Astrocyte (in vitro differentiated cells and primary cell): ENCODE results near the gene IRF9. TPM values are rescaled to one million over a fixed set of nuclear protein-coding genes. Genes with fewer than 3 reads are reported as not detected.

ENCODE experiments used
- DNase-seq: peaks from one replicate; pipeline ENCODE4 v3.0.0-alpha.2; 2010; ENCODE audit warnings: low read depth
- FAIRE-seq: peaks from 2 replicates; lab custom pipeline; 2011; peaks lifted over from hg19 to GRCh38; lab: Jason Lieb, UNC
- H2AFZ ChIP-seq: 2 replicates; pipeline ENCODE4 v1.6.0; 2012; ENCODE audit warnings: low read depth, low read length, inconsistent platforms
- H3K27ac ChIP-seq: 2 replicates; pipeline ENCODE4 v1.5.1; 2011; ENCODE audit warnings: low read depth, low read length, inconsistent platforms
- H3K27me3 ChIP-seq: 2 replicates; pipeline ENCODE4 v1.6.0; 2011; ENCODE audit warnings: low read length, inconsistent platforms; ENCODE audit not compliant: insufficient read depth
- H3K36me3 ChIP-seq: 2 replicates; pipeline ENCODE4 v1.5.1; 2011; ENCODE audit warnings: low read length, inconsistent platforms; ENCODE audit not compliant: insufficient read depth
- H3K4me1 ChIP-seq: 2 replicates; pipeline ENCODE4 v1.5.1; 2011; ENCODE audit warnings: low read length, inconsistent platforms; ENCODE audit not compliant: insufficient read depth
- H3K4me2 ChIP-seq: 2 replicates; pipeline ENCODE4 v1.6.0; 2012; ENCODE audit warnings: low read length, inconsistent platforms
- H3K4me3 ChIP-seq: 2 replicates; pipeline ENCODE4 v1.5.1; 2011; ENCODE audit warnings: low read depth, mild to moderate bottlenecking, low read length, inconsistent platforms; ENCODE audit not compliant: insufficient read depth
- H3K79me2 ChIP-seq: 2 replicates; pipeline ENCODE4 v1.6.0; 2012; ENCODE audit warnings: mild to moderate bottlenecking, low read length, inconsistent platforms; ENCODE audit not compliant: insufficient read depth
- H3K9ac ChIP-seq: 2 replicates; pipeline ENCODE4 v1.6.0; 2012; ENCODE audit warnings: mild to moderate bottlenecking, low read length, inconsistent platforms
- H3K9me3 ChIP-seq: 2 replicates; pipeline ENCODE4 v1.5.1; 2012; ENCODE audit warnings: low read depth, mild to moderate bottlenecking, low read length, inconsistent platforms; ENCODE audit not compliant: insufficient read depth
- H4K20me1 ChIP-seq: 2 replicates; pipeline ENCODE4 v1.6.0; 2012; ENCODE audit warnings: low read length, inconsistent platforms; ENCODE audit not compliant: insufficient read depth
- H3K27ac Mint-ChIP-seq: one replicate; pipeline ENCODE4 v1.8.0; 2021; ENCODE audit warnings: mild to moderate bottlenecking, mixed read lengths; ENCODE audit not compliant: unreplicated experiment
- H3K27me3 Mint-ChIP-seq: one replicate; pipeline ENCODE4 v1.8.0; 2021; ENCODE audit warnings: low read depth, mixed read lengths; ENCODE audit not compliant: unreplicated experiment
- H3K36me3 Mint-ChIP-seq: one replicate; pipeline ENCODE4 v1.8.0; 2021; ENCODE audit warnings: low read depth, mixed read lengths; ENCODE audit not compliant: unreplicated experiment
- H3K4me1 Mint-ChIP-seq: one replicate; pipeline ENCODE4 v1.8.0; 2021; ENCODE audit warnings: low read depth, mixed read lengths; ENCODE audit not compliant: unreplicated experiment
- H3K4me3 Mint-ChIP-seq: one replicate; pipeline ENCODE4 v1.8.0; 2021; ENCODE audit warnings: mild to moderate bottlenecking, moderate library complexity, mixed read lengths; ENCODE audit not compliant: unreplicated experiment
- H3K9me3 Mint-ChIP-seq: one replicate; pipeline ENCODE4 v1.8.0; 2021; ENCODE audit warnings: mild to moderate bottlenecking, mixed read lengths; ENCODE audit not compliant: unreplicated experiment
- EZH2 ChIP-seq: IDR thresholded peaks from 2 replicates; pipeline ENCODE4 v1.6.1; 2012; ENCODE audit warnings: mild to moderate bottlenecking, low read length, inconsistent platforms; ENCODE audit not compliant: insufficient read depth
- total RNA-seq: library from RNA; stranded (reverse); gene quantifications from 2 replicates; pipeline ENCODE4 v1.2.1, GENCODE V29; 2021
- TF ChIP-seq, protein P1 (sequence below): IDR thresholded peaks from 2 replicates; pipeline ENCODE4 v1.5.1; 2011; ENCODE audit warnings: low read depth, mild to moderate bottlenecking, inconsistent platforms, low read length, moderate library complexity; ENCODE audit not compliant: insufficient read depth

The IRF9 gene
- total RNA-seq, 1 donor from 2014 or later, result 76.0 TPM

GRCh38 chr14:24196071-24197055 is 35.3 kb downstream of the IRF9 start:
- Mint-ChIP-seq H3K4me3 (peak overlapping the region; percentile 96), H3K27ac (peak overlapping the region; percentile 94), H3K9me3 (peaks cover 4% of the 10 kb centered on the region), H3K27me3 (no peaks in the 10 kb centered on the region), H3K4me1 (peaks cover 16% of the 10 kb centered on the region), H3K36me3 (peaks cover 23% of the 10 kb centered on the region)
- H3K9ac ChIP-seq, result peak overlapping the region; percentile 99
- no peak for TF ChIP-seq EZH2
- TF ChIP-seq, protein P1, sequence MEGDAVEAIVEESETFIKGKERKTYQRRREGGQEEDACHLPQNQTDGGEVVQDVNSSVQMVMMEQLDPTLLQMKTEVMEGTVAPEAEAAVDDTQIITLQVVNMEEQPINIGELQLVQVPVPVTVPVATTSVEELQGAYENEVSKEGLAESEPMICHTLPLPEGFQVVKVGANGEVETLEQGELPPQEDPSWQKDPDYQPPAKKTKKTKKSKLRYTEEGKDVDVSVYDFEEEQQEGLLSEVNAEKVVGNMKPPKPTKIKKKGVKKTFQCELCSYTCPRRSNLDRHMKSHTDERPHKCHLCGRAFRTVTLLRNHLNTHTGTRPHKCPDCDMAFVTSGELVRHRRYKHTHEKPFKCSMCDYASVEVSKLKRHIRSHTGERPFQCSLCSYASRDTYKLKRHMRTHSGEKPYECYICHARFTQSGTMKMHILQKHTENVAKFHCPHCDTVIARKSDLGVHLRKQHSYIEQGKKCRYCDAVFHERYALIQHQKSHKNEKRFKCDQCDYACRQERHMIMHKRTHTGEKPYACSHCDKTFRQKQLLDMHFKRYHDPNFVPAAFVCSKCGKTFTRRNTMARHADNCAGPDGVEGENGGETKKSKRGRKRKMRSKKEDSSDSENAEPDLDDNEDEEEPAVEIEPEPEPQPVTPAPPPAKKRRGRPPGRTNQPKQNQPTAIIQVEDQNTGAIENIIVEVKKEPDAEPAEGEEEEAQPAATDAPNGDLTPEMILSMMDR, result no peak
- peaks cover 15% of the 10 kb centered on the region for H3K36me3 ChIP-seq
- peak overlapping the region; percentile 93 for H2AFZ ChIP-seq
- H3K4me2 ChIP-seq, result peak overlapping the region; percentile 95
- FAIRE-seq, result no peak
- peaks cover 5% of the 10 kb centered on the region for H4K20me1 ChIP-seq
- peaks cover 58% of the 10 kb centered on the region for H3K79me2 ChIP-seq
- peak overlapping the region; percentile 69 for H3K4me3 ChIP-seq
- peaks cover 5% of the 10 kb centered on the region for H3K4me1 ChIP-seq
- DNase-seq, result peak; percentile 24
- H3K9me3 ChIP-seq, result peaks cover 2% of the 10 kb centered on the region
- peak overlapping the region; percentile 97 for H3K27ac ChIP-seq
- H3K27me3 ChIP-seq, result no peaks in the 10 kb centered on the region

- H3K9me3 Mint-ChIP-seq, result peaks cover 4% of the 10 kb centered on the region
- Histone ChIP-seq H3K79me2 (peaks cover 51% of the 10 kb centered on the region), H3K4me3 (no peak overlapping the region), H3K27ac (no peak overlapping the region), H2AFZ (no peak overlapping the region), H3K27me3 (no peaks in the 10 kb centered on the region), H4K20me1 (peaks cover 5% of the 10 kb centered on the region), H3K9ac (no peak overlapping the region), H3K4me1 (peaks cover 5% of the 10 kb centered on the region), H3K36me3 (peaks cover 15% of the 10 kb centered on the region), H3K9me3 (peaks cover 2% of the 10 kb centered on the region), H3K4me2 (peak overlapping the region; percentile 95)
- peaks cover 27% of the 10 kb centered on the region for H3K36me3 Mint-ChIP-seq
- peak overlapping the region; percentile 96 for H3K4me3 Mint-ChIP-seq
- no peak for FAIRE-seq
- H3K4me1 Mint-ChIP-seq, result peaks cover 16% of the 10 kb centered on the region
- H3K27me3 Mint-ChIP-seq, result no peaks in the 10 kb centered on the region
- DNase-seq, result no peak
- H3K27ac Mint-ChIP-seq, result peak overlapping the region; percentile 35
- TF ChIP-seq, protein P1, result no peak
- TF ChIP-seq EZH2, result no peak
These were observed 36.0 kb downstream of the IRF9 start for GRCh38 chr14:24197056-24197450.
